ENCODE measurements around the gene SNX6. TPM values are rescaled to one million over a fixed set of nuclear protein-coding genes. Genes with fewer than 3 reads are reported as not detected.
"Not testable (repeated sequence)": the region's sequence is repeated elsewhere in the genome, so short reads cannot be mapped to it uniquely, and the experiment has no call there.

Gene SNX6
- total and polyA plus RNA-seq, 2 experiments from 2014 or later = 59.9 to 207 TPM

- peaks cover 12% of the 10 kb centered on the region for H3K4me1 ChIP-seq (ENCODE audit: insufficient read depth)
- H3K9me2 ChIP-seq (replicated peaks; ENCODE audit: insufficient read depth); H3K27ac ChIP-seq; DNase-seq (ENCODE audit: low spot score); H3K79me2 ChIP-seq; H4K20me1 ChIP-seq (ENCODE audit: insufficient read depth, poor library complexity, severe bottlenecking); H3K9me3 ChIP-seq (ENCODE audit: low read depth); H2AFZ ChIP-seq; H3K4me3 ChIP-seq; H3K36me3 ChIP-seq (replicated peaks; ENCODE audit: insufficient read depth, low read depth); H3K27me3 ChIP-seq; H3K4me2 ChIP-seq: not testable (repeated sequence)
- WGBS (ENCODE audit: low lambda C conversion rate, missing lambda C conversion rate) = no CpG with 5 or more reads among the region's 35 CpGs
These were observed 73.5 kb downstream of the SNX6 start for GRCh38 chr14:34556498-34556829.

DNA sequence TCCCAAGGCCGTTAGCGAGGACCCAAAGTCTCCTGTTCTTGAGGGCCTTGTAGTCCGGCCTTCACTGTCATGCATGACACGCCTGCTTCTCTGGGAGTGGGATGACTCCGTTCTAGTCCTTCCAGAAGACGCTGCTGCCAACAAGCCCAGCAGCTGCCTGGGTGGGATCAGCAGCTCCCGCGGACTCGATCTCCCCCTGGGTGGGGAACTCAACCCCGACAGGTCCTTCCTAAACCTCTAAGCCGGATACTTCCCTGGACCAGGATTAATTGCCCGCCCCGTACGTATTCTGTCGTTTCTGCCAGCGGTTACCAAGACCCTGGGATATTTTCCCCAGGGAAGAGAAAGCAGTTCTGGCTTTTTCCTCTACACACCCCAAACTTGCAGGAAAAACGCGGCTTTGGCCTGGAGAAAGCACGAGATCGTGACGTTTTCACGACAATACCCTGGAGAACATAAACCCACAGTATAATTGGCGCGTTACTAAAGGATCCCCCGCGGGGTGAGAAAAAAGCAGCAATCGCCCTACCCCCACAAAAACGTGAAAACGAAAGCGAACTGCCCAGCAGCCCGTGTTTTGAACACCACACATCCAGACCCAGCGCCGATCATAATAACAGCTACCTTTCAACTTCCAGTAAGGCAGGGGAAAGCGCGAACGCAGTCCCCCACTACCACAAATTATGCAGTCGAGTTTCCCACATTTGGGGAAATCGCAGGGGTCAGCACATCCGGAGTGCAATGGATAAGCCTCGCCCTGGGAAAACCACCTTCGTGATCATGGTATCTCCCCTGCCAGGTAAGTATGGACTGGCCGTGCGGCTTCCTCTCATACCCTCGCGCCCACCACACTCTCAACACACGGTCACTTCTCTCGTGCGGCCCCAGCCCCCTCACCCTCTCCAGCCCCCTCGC, 74.1 kb downstream of the SNX6 start:
- H3K4me1 ChIP-seq (ENCODE audit: insufficient read depth) = peaks cover 12% of the 10 kb centered on the region
- not testable (repeated sequence) for H3K4me3 ChIP-seq; H3K27ac ChIP-seq; H2AFZ ChIP-seq; H3K4me2 ChIP-seq; H3K9me2 ChIP-seq (replicated peaks; ENCODE audit: insufficient read depth); DNase-seq (ENCODE audit: low spot score); H3K36me3 ChIP-seq (replicated peaks; ENCODE audit: insufficient read depth, low read depth); H4K20me1 ChIP-seq (ENCODE audit: insufficient read depth, poor library complexity, severe bottlenecking); H3K27me3 ChIP-seq; H3K79me2 ChIP-seq; H3K9me3 ChIP-seq (ENCODE audit: low read depth)
- WGBS (ENCODE audit: low lambda C conversion rate, missing lambda C conversion rate) = no CpG with 5 or more reads among the region's 49 CpGs

DNA sequence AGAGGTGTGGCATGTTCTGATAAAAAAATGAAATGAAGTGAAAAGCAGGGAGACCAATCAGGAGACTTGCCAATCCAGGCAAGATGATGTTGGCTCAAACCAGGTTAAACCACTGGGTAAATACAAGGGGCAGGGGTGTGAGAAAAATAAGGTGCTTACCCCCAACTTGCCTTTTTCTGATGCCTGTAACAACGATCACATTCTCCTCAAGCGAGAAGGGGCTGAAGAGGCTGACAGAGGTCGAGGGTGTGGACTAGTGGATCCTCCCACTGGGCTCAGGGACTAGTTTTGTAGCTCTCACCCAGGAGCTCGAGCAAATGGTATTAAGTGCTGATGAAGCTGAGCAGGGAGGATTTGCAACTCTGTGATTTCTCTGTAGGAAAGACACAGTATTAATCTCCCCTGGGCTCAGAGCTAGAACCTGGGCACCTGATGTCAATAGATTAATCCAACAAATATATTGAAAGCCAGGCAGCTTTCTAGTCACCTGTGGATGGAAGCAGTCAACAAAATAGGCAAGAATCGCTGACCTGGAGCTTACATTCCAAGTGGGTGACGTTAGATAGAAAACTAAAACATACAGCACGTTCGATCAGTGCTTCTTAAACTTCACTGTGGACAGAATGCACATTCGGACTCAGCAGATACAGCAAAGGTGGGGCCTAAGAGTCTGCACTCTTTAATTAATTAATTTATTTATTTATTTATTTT, 75.3 kb downstream of the SNX6 start:
- WGBS (ENCODE audit: low lambda C conversion rate, missing lambda C conversion rate) = 71% methylated on average over 9 of the region's 9 CpGs
- no peak for DNase-seq (ENCODE audit: low spot score)
- Histone ChIP-seq H3K9me3 (ENCODE audit: low read depth) (no peaks in the 10 kb centered on the region), H3K27me3 (no peaks in the 10 kb centered on the region), H3K4me2 (peak overlapping the region; percentile 66), H4K20me1 (ENCODE audit: insufficient read depth, poor library complexity, severe bottlenecking) (no peaks in the 10 kb centered on the region), H3K4me3 (no peak overlapping the region), H3K27ac (peak overlapping the region; percentile 63), H3K79me2 (no peaks in the 10 kb centered on the region), H2AFZ (no peak overlapping the region), H3K36me3 (replicated peaks; ENCODE audit: insufficient read depth, low read depth) (no peaks in the 10 kb centered on the region), H3K9me2 (replicated peaks; ENCODE audit: insufficient read depth) (no peaks in the 10 kb centered on the region), H3K4me1 (ENCODE audit: insufficient read depth) (peaks cover 12% of the 10 kb centered on the region)
- TF ChIP-seq, protein P1, sequence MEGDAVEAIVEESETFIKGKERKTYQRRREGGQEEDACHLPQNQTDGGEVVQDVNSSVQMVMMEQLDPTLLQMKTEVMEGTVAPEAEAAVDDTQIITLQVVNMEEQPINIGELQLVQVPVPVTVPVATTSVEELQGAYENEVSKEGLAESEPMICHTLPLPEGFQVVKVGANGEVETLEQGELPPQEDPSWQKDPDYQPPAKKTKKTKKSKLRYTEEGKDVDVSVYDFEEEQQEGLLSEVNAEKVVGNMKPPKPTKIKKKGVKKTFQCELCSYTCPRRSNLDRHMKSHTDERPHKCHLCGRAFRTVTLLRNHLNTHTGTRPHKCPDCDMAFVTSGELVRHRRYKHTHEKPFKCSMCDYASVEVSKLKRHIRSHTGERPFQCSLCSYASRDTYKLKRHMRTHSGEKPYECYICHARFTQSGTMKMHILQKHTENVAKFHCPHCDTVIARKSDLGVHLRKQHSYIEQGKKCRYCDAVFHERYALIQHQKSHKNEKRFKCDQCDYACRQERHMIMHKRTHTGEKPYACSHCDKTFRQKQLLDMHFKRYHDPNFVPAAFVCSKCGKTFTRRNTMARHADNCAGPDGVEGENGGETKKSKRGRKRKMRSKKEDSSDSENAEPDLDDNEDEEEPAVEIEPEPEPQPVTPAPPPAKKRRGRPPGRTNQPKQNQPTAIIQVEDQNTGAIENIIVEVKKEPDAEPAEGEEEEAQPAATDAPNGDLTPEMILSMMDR (IDR thresholded peaks at IDR 0.05; ENCODE audit: poor library complexity) = no peak
- TF ChIP-seq EZH2 (IDR thresholded peaks at IDR 0.05; ENCODE audit: borderline replicate concordance) = no peak
- TF ChIP-seq EZH2phosphoT487 (IDR thresholded peaks at IDR 0.05; ENCODE audit: low read depth, severe bottlenecking, unreplicated experiment) = no peak

GRCh38 chr14:34549276-34549966, 80.5 kb downstream of the SNX6 start:
- WGBS (ENCODE audit: low lambda C conversion rate, missing lambda C conversion rate) = 90% methylated on average over 19 of the region's 19 CpGs
- H3K4me1 ChIP-seq (ENCODE audit: insufficient read depth); H4K20me1 ChIP-seq (ENCODE audit: insufficient read depth, poor library complexity, severe bottlenecking); H3K9me2 ChIP-seq (replicated peaks; ENCODE audit: insufficient read depth); DNase-seq (ENCODE audit: low spot score); H3K4me3 ChIP-seq; H3K27ac ChIP-seq; H3K4me2 ChIP-seq; H3K9me3 ChIP-seq (ENCODE audit: low read depth); H3K79me2 ChIP-seq; H3K36me3 ChIP-seq (replicated peaks; ENCODE audit: insufficient read depth, low read depth); H3K27me3 ChIP-seq; H2AFZ ChIP-seq: not testable (repeated sequence)
